HepG2 (cell line): ENCODE results near the gene PEPD. TPM values are rescaled to one million over a fixed set of nuclear protein-coding genes. Genes with fewer than 3 reads are reported as not detected.

Experiments used
- ATAC-seq: fragments of 200-7000 bp; cut with Tn5 transposase; 3 replicates; pipeline ENCODE4 v1.9.1; 2020; ENCODE audit warnings: mild to moderate bottlenecking, moderate library complexity
- BruUV-seq: library from RNA; stranded (reverse); fragments of 400-500 nt; replicated peaks from 2 replicates; lab custom pipeline; 2021; lab: Mats Ljungman, UMichigan
- CTCF ChIA-PET: fragments of 300-600 bp; formaldehyde crosslinking; extraction: SDS; loops from one replicate; lab custom pipeline; 2021; ENCODE audit warnings: low total read pairs, inconsistent platforms, low intra/inter-chr PET ratio; lab: Yijun Ruan, JAX
- POLR2A ChIA-PET: fragments of 350-600 bp; sonication (Branson Sonifier 250); formaldehyde crosslinking; loops from one replicate; lab custom pipeline; 2020; ENCODE audit warnings: antibody characterized with exemption, inconsistent platforms; lab: Yijun Ruan, JAX
- DNase-seq: peaks from one replicate; pipeline ENCODE4 v3.0.0-alpha.2; 2015; ENCODE audit warnings: low spot score
- FAIRE-seq: peaks from 3 replicates; lab custom pipeline; 2011; peaks lifted over from hg19 to GRCh38; lab: Jason Lieb, UNC
- H2AFZ ChIP-seq: one replicate; pipeline ENCODE4 v1.6.1; 2011; ENCODE audit warnings: low read length, inconsistent platforms
- H3K27ac ChIP-seq: fragments of 300-600 bp; 3 replicates; pipeline ENCODE4 v1.8.0; 2011; ENCODE audit warnings: mixed run types, mild to moderate bottlenecking, mixed read lengths, low read length, inconsistent platforms; ENCODE audit not compliant: insufficient read depth; ENCODE audit errors: extremely low read length
- H3K27me3 ChIP-seq, 2 experiments: fragments of 200-600 bp in 1 of 2; 2 replicates in 1 of 2; 3 replicates in 1 of 2; pipeline versions ENCODE4 v1.6.0 to v1.8.0; 2011; ENCODE audit warnings: low read length in 2 of 2, mild to moderate bottlenecking in 2 of 2, moderate library complexity in 2 of 2, inconsistent platforms in 1 of 2; ENCODE audit not compliant: insufficient read depth in 2 of 2, control insufficient read depth in 1 of 2
- H3K36me3 ChIP-seq, 2 experiments: fragments of 200-600 bp in 1 of 2; replicated peaks in 1 of 2; 2 replicates in 1 of 2; 3 replicates in 1 of 2; pipeline versions ENCODE4 v1.5.1 to v1.8.0; 2011; ENCODE audit warnings: low read length in 2 of 2, inconsistent platforms in 1 of 2; ENCODE audit not compliant: insufficient read depth in 2 of 2, control insufficient read depth in 1 of 2
- H3K4me1 ChIP-seq: 2 replicates; pipeline ENCODE4 v1.5.1; 2012; ENCODE audit warnings: low read length, inconsistent platforms; ENCODE audit not compliant: insufficient read depth
- H3K4me2 ChIP-seq: 2 replicates; pipeline ENCODE4 v1.6.0; 2011; ENCODE audit warnings: low read depth, low read length, inconsistent platforms
- H3K4me3 ChIP-seq, 3 experiments: fragments of 200-600 bp in 1 of 3; sonication (generic), shearing (Covaris generic) in 1 of 3; replicated peaks in 1 of 3; 2 replicates each; pipeline ENCODE4 v1.5.1; 2011 to 2016; ENCODE audit warnings: low read length in 3 of 3, inconsistent platforms in 2 of 3, low read depth in 2 of 3, mild to moderate bottlenecking in 2 of 3, control low read depth in 1 of 3, mixed read lengths in 1 of 3; ENCODE audit not compliant: insufficient read depth in 1 of 3
- H3K79me2 ChIP-seq: one replicate; pipeline ENCODE4 v1.6.1; 2011; ENCODE audit warnings: low read length, inconsistent platforms; ENCODE audit not compliant: insufficient read depth
- H3K9ac ChIP-seq: 2 replicates; pipeline ENCODE4 v1.6.0; 2011; ENCODE audit warnings: mild to moderate bottlenecking, low read depth, low read length, inconsistent platforms; ENCODE audit not compliant: insufficient read depth
- H3K9me3 ChIP-seq: 2 replicates; pipeline ENCODE4 v1.5.1; 2012; ENCODE audit warnings: mild to moderate bottlenecking, low read length
- H4K20me1 ChIP-seq: 2 replicates; pipeline ENCODE4 v1.6.0; 2011; ENCODE audit warnings: inconsistent platforms, mild to moderate bottlenecking, low read length, moderate library complexity; ENCODE audit not compliant: insufficient read depth
- BCLAF1 ChIP-seq: fragments of 450-650 bp; IDR thresholded peaks from 2 replicates; pipeline ENCODE4 v1.6.1; 2017; ENCODE audit warnings: mild to moderate bottlenecking
- BRCA1 ChIP-seq: sonication (generic); formaldehyde crosslinking; IDR thresholded peaks from 2 replicates; pipeline ENCODE4 v1.4.0; 2020; ENCODE audit warnings: missing genetic modification reagents
- CCDC6 ChIP-seq: sonication (generic); formaldehyde crosslinking; IDR thresholded peaks from 2 replicates; pipeline ENCODE4 v1.8.1; 2022; ENCODE audit warnings: mild to moderate bottlenecking, missing genetic modification reagents, moderate library complexity
- ETS1 ChIP-seq: sonication (generic); formaldehyde crosslinking; IDR thresholded peaks from 2 replicates; pipeline ENCODE4 v1.4.0; 2020; ENCODE audit warnings: missing genetic modification reagents
- NRL ChIP-seq: sonication (generic); formaldehyde crosslinking; IDR thresholded peaks from 2 replicates; pipeline ENCODE4 v1.5.0; 2020; ENCODE audit warnings: missing genetic modification reagents, mild to moderate bottlenecking, moderate library complexity, borderline replicate concordance
- SP2 ChIP-seq: sonication (generic); formaldehyde crosslinking; IDR thresholded peaks from 2 replicates; pipeline ENCODE4 v1.5.1; 2020; ENCODE audit warnings: mild to moderate bottlenecking, missing genetic modification reagents
- ZNF260 ChIP-seq: sonication (generic); formaldehyde crosslinking; IDR thresholded peaks from 2 replicates; pipeline ENCODE4 v1.4.0; 2020; ENCODE audit warnings: missing genetic modification reagents, low read depth, mild to moderate bottlenecking, borderline replicate concordance
- ZNF687 ChIP-seq: sonication (generic); formaldehyde crosslinking; IDR thresholded peaks from 2 replicates; pipeline ENCODE4 v1.5.1; 2020; ENCODE audit warnings: mild to moderate bottlenecking, missing genetic modification reagents, moderate library complexity
- ZNF704 ChIP-seq: sonication (generic); formaldehyde crosslinking; IDR thresholded peaks from 2 replicates; pipeline ENCODE4 v1.8.1; 2023; ENCODE audit warnings: mild to moderate bottlenecking, inconsistent platforms, moderate library complexity, missing genetic modification reagents, borderline replicate concordance
- ZNF740 ChIP-seq: sonication (generic); formaldehyde crosslinking; IDR thresholded peaks from 2 replicates; pipeline ENCODE4 v1.4.0; 2020; ENCODE audit warnings: missing genetic modification reagents
- ZNF878 ChIP-seq: sonication (generic); formaldehyde crosslinking; IDR thresholded peaks from 2 replicates; pipeline ENCODE4 v1.8.1; 2023; ENCODE audit warnings: mild to moderate bottlenecking, missing genetic modification reagents, moderate library complexity
- WGBS: methylation state at CpG from one replicate; pipeline ENCODE4 v1.1.6; 2017; ENCODE audit warnings: low lambda C conversion rate; 5-methylcytosine and 5-hydroxymethylcytosine counted together
- in situ Hi-C: cut with HindIII; loops from 2 replicates; pipeline ENCODE4 v1.10.0; 2017; ENCODE audit warnings: low pct_unique_long_range_greater_than_20kb; ENCODE audit not compliant: extremely low pct_ligation_motif_present
- intact Hi-C: fragments of 100-400 bp; cut with micrococcal nuclease; formaldehyde crosslinking; loops from one replicate; pipeline ENCODE4 v1.10.0; 2022; ENCODE audit not compliant: unreplicated experiment
- polyA plus RNA-seq, 8 experiments: library from polyadenylated mRNA; depleted of rRNA in 3 of 8; stranded (reverse) in 7 of 8; unstranded in 1 of 8; fragments of >200 nt; fragmentation: Illumina TruSeq in 4 of 8; extraction: Trizol in 4 of 8; gene quantifications; 2 replicates each; pipeline versions ENCODE4 v1.2.1 to v1.2.3, GENCODE V29; 2011 to 2016; ENCODE audit warnings: low read depth in 4 of 8, missing spikeins in 1 of 8, mixed read lengths in 1 of 8; ENCODE audit not compliant: insufficient read depth in 1 of 8
- total RNA-seq, 5 experiments: library from RNA; depleted of rRNA; stranded (reverse); fragments of >200 nt; fragmentation: Illumina TruSeq; extraction: Trizol; gene quantifications; 2 replicates each; pipeline ENCODE4 v1.2.3, GENCODE V29; 2016; ENCODE audit warnings: low read depth in 1 of 5

The PEPD gene
- total and polyA plus RNA-seq, 2 of the 13 experiments (the other 11 are each of a cell fraction or from before 2014, with no cell fraction given), result 60.7 to 75.1 TPM

GRCh38 chr19:33476151-33476707 is 45.4 kb downstream of the PEPD start (continued):
- no peak for TF ChIP-seq NRL (CRISPR knock-in tag)
- TF ChIP-seq, all 625 proteins: peak for 0

GRCh38 chr19:33473653-33474305 is 47.8 kb downstream of the PEPD start:
- no TSS peak for BruUV-seq
- Histone ChIP-seq H3K27ac (no peak overlapping the region), H2AFZ (no peak overlapping the region), H3K27me3 (no peaks in the 10 kb centered on the region), H3K4me1 (no peaks in the 10 kb centered on the region), H4K20me1 (no peaks in the 10 kb centered on the region), H3K9me3 (no peaks in the 10 kb centered on the region), H3K79me2 (no peaks in the 10 kb centered on the region), H3K9ac (no peak overlapping the region), H3K4me2 (no peak overlapping the region), H3K4me3 (no peak overlapping the region), H3K36me3 (peaks cover 3 to 13% of the 10 kb centered on the region in 2 experiments; a peak in 3 of 5 replicates)
- POLR2A ChIA-PET, result no interaction called here
- ATAC-seq (no peak), FAIRE-seq (no peak), DNase-seq (no peak)
- WGBS, result 97% methylated on average over 3 of the region's 6 CpGs
- CTCF ChIA-PET, result no interaction called here
- in situ Hi-C loops (no loop called here), intact Hi-C loops (no loop called here)
- TF ChIP-seq ZNF740 (no peak), ETS1 (no peak), ZNF687 (CRISPR knock-in tag) (no peak), ZNF704 (CRISPR knock-in tag) (no peak), ZNF878 (no peak), SP2 (no peak), ZNF260 (CRISPR knock-in tag) (no peak), CCDC6 (CRISPR knock-in tag) (no peak), BRCA1 (CRISPR knock-in tag) (no peak), BCLAF1 (no peak)
